HG03066 (cell line): ENCODE results near the gene RANBP17.

Experiments used
- ATAC-seq: cut with Tn5 transposase; IDR thresholded peaks from one replicate; pipeline ENCODE4 v1.9.1; 2021; ENCODE audit warnings: low read depth; ENCODE audit not compliant: unreplicated experiment

RANBP17 gene

DNA sequence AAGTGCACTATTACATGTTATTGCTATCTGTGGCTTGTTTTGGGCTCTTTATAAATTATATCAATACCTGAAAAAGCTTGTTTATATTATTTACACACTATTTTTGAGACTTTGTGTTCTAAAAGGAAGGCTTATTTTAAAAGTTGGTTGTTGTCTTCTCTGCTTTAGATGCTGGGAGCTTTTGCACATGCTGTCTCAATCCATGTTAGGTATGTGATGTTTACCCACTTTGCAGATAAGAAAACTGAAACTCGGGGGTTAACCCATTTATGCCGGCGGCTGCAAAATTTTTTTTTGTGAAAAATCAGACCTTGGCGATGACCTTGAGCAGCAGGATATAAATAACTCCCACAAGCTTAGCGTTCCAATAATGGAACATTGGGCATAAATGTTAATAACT lies 212.9 kb downstream of the RANBP17 start:
- ATAC-seq = no peak

DNA sequence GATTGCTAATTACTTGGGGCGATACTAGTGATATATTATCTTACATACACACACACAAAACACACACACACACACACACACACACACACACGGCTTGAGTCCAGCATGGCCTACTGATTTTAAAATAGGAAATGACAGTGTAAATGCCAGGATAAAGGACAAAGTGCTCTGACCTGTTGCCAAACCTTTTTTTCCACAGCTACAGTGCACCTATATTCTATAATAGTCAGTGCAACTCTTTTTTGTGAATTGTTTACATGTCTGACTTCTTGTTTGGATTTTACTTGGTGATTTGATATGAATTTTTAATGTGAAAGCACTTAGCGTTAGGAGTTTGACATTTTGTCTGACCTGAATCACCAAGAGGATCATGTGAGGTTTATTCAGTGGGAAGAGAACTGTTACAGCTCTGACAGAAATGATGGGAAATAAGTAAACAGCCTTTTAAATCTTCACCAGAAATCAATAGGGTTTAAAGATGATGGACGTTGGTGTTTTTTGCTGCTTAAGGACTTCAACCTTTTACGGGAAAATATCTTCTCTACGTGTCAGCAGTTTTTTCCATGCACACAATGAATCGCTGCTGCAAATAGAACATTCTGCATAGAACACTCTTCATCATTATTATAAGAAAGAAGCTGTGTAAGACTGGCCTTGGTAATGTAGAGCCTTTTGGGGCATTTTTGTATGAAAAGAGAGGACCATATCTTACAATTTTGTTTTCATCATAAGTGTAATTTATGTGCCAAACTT lies 218.5 kb downstream of the RANBP17 start:
- ATAC-seq = no peak

DNA sequence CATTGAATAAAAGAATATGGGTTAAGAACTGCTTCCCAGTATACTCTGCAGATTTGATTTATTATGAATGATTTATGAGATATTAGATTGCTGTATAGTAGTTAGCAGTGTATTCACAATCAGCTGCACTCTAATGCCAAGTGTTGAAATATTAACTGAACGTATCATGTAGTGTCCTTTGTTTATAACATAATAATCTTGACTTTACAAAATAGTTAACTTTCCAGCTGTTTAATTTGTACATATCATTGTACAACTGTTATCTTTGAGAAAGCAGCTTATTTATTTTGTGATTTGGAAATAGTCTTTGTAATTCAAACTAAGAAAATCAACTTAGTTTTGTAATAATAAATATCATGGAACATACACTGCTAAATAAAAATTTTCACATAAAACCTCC lies 219.5 kb downstream of the RANBP17 start:
- ATAC-seq = no peak

- ATAC-seq = no peak
Measured at GRCh38 chr5:171092194-171092593, 230.4 kb downstream of the RANBP17 start.

- no peak for ATAC-seq
Measured at GRCh38 chr5:171093598-171093997, 231.8 kb downstream of the RANBP17 start.

DNA sequence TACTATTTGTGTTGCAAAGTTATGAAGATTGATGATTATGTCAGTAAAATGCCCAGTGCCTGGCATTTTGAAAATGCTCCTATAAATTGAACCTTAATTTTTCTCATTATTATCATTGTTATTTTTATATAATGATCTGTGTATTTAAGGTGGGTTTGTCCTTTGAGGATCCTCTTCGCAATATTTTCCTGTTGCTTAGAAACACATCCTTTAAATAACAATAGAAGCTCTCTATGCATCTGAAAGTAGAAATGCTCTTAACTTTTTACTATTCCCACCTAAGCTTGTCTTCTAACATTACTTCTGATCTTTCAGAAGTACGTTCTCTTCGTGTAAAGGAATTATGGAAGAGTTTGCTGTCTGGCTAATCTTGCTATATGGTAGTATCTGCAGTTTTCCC lies 232.5 kb downstream of the RANBP17 start:
- ATAC-seq = no peak

GRCh38 chr5:171102877-171103610 lies 241.2 kb downstream of the RANBP17 start:
- ATAC-seq = no peak

DNA sequence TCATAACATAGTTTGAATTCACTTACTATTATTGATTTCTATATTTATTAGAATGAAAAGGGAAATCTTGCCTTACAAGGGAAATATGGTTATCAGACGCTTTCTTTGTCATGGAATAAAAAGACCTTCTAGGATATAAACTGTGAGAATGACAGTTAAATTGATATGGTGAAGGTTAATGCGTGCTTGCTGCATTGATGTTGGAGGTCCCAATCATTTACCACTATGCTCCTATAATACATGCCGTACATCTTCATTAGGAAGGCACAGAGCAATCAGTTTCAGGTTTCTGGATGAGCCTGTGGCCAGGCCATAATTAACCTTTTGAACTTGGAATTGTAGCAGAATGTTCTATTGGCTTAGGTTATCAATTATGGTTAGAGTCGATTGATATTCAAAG lies 245.9 kb downstream of the RANBP17 start:
- ATAC-seq = no peak

- ATAC-seq = no peak
Measured at GRCh38 chr5:171115519-171115918, 253.7 kb downstream of the RANBP17 start.

GRCh38 chr5:171116719-171117118 lies 254.9 kb downstream of the RANBP17 start:
- ATAC-seq = no peak

DNA sequence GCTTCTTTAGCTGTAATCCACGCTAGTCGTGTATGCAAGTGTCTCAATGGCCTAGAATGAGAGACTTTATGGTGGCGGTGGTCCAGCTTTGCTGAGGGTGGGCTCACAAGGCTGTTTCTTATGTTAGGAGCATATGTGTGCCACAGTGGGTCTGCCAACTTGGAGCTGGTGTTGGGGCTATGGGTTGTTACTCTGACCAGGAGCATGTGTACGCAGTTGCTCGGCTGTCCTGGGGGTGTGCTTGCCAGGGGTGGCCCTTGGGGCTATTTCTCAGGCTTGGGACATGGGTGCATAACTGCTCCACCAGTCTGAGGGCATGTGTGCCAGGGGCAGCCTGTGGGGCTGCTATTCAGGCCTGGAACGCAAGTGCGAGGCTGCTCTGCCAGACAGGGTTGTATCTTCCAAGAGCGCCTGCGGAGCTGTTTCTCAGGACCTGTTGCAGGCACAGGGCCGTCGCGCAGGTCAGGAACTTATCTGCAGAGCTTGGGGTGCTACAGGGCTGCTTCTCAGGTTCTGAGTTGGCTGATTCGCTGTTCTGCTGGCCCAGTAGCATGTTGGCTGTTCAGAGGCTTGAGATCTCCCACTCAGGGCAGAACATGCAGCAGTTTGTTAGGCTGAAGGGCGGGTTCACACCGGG lies 259.3 kb downstream of the RANBP17 start:
- ATAC-seq = no peak

DNA sequence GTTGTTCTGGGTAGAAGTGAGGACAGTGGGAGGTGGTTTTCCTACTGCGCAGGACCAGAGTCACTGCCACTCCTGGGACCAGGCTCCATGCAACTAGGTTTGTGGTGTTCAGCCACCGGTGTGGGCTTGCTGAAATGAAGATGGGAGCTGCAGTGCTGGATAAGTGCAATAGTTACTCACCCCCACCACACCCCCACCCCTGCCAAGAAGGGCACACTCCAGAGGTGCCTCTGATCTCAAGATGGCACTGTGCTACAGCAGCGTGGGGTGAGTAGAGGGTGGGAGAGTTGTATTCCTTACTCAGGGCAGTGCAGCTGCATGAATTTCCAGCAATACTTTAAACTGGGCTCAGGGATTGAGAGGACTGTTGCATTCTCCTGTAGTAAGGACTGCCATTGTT lies 259.8 kb downstream of the RANBP17 start:
- ATAC-seq = no peak

DNA sequence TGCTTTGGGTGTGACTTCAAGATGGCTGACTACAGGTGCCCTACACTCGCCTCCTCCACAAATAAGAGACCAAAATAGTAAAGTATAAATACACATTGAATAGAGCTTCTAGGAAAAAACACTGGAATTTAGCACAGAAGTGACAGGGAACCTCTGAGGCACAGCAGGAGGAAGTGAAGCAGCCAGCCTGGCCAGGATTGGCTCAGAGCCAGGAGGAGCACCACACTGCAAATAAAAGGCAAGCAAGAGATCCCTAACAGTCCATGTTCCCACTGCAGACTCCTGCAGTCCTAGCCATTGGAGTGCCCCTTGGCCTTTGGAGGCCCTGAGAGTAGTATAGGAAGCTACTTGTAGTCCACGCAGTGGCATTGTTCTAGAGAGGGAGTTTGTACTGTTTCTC lies 260.6 kb downstream of the RANBP17 start:
- no peak for ATAC-seq

GRCh38 chr5:171123417-171123816 lies 261.6 kb downstream of the RANBP17 start:
- no peak for ATAC-seq

DNA sequence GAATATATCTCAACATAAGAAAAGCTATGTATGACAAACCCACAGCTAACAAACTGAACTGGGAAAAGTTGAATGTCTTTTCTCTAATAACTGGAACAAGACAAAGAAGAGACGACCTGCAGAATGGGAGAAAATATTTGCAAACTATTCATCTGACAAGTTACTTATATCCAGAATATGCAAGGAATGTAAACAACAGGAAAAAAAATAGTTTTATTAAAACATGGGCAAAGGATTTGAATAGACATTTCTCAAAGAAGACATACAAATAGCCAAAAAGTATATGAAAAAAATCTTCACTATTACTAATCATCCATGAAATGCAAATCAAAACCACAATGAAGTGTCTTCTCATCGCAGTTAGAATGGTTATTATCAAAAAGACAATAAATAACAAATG lies 265.5 kb downstream of the RANBP17 start:
- ATAC-seq = no peak

DNA sequence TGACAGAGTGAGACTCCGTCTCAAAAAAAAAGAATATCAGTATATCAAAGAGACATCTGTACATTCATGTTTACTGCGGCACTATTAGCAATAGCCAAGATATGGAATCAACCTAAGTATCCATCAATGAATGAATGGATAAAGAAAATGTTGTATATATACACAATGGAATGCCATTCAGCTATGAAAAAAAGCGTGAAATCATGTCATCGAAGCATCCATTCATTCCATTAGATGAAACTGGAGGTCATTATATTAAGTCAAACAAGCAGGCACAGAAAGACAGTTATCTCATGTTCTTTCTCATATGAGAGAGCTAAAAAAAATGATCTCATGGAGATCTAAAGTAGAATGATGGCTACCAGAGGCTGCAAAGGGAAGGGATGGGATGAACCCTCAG lies 266.3 kb downstream of the RANBP17 start:
- no peak for ATAC-seq

GRCh38 chr5:171129308-171129707 lies 267.5 kb downstream of the RANBP17 start:
- ATAC-seq = no peak

- ATAC-seq = no peak
Measured at GRCh38 chr5:171131497-171131896, 269.7 kb downstream of the RANBP17 start.

DNA sequence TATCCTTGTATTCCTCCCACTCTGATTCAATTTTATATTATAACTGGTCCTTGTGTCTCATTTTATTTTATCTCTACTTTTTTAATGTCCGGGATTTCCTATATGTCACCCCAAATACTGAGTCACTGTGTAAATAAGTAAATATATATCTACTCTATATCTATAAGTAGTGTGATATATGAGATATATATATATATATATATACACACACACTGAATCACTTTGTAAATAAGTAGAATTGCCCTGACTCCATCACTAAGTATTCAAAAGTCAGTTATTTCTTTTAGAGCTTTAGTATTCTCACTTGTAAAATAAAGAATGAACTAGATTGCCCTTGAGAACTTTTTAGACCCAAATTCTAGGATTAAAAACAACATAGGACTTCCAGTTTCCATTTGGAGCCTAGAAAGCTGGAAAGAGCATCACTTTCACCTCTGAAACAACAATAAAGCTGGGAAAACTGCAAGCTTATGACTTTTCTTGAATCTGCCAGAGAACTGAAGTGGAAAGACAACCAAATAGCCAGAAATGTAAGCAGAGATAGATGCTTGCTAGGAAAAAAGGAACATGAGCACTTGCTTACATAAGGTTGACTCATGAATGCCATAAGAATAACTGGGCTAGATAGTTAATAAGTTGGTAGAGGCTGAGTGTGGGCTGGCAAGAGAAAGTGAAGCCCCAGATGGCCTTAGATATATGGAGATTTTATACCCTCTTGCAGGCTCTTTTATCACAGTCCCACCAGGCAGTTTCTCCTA lies 276.1 kb downstream of the RANBP17 start:
- no peak for ATAC-seq

DNA sequence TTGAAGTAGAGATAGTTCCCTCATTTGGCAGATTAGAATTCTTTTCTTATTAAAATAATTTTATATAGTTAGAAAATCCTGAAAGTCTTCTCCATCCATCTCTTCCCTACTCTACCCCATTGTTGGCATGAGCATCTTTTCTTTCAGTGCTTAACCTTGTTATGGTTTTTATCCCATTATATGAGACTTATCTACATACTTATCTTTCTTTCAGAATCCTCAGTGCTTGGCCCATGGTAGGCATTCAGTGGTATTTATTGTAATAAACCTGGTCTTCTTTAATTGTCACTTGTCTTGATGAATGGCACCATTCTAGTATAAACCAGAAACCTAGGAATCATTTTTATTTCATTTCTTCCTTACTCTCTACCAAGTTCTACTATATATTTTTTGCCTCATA lies 277.4 kb downstream of the RANBP17 start:
- no peak for ATAC-seq

GRCh38 chr5:171142617-171143016 lies 280.8 kb downstream of the RANBP17 start:
- ATAC-seq = no peak
